GM21723 (cell line): Measurements from ENCODE around the gene SETBP1.

ENCODE experiments used
- ATAC-seq: cut with Tn5 transposase; IDR thresholded peaks from one replicate; pipeline ENCODE4 v1.9.1; 2021; ENCODE audit warnings: mild to moderate bottlenecking, moderate library complexity; ENCODE audit not compliant: unreplicated experiment

Gene SETBP1

DNA sequence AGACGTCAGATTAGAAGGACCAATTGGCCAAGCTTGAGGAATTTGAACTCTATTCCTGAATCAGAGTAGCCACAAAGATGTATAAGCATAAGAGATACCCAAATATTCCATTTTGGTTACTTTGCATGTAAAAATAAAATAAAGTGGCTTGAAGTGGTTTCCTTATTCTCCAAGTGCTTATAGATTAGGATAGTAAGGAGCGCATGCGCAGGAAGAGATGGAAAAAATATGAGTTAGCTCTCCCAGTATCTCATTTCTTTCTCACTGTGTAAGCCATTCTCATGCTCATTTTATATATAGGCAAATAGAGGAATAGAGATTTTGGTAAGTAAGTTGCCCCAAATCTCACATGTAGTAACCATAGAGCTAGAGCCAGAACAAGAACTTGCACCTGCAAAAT lies 241.3 kb downstream of the SETBP1 start:
- ATAC-seq: no peak

DNA sequence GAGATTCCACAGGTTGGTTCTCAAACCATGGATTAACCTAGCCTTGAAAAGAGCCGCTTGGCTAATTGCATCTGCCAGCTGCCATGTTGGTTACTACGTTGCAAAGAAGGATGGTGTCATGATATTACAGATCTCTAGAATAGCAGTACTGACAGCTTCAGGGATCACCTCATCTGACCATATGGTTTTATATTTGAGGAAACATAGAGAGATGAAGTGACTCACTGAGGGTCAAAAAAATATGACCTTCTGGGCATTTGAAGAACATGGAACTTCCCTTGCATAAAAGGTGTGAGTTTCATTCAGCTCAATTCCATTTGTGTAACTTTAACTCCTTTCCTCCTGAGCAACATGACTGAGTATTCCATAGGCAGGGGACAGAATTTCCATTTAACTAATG lies 242.3 kb downstream of the SETBP1 start:
- no peak for ATAC-seq

DNA sequence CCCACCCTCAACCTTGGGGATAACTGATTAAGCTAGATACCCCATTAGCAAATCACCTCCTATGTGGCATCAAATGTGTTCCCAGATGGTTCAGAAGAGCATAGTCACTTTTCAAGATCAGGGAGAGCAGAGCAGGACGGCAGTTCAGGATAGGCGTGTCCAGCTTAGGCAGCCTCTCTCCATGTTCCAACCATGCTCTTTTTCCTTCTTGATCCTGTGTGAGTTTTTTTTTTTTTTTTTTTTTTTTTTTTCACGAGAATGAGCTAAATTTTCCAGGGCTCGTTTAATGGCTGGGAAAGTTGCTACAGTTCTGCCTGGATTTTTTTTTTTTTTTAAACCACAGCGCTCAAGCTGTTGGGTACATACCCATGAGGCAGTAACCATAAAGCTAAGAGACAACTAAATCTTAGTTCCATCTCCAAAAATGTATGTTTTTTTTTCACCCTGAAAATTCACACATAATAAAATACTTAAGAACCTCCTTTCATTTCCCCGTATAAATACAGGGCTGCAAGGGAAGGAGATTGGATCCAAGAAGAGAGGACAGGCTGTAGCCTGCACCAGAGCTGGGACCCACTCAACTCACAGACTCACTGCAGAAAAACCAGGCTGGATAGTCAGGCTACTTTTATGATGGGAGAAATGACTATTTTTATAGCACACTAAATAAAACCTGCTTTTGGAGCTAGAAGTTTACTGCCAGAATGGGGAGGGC lies 244.3 kb downstream of the SETBP1 start:
- ATAC-seq: no peak

DNA sequence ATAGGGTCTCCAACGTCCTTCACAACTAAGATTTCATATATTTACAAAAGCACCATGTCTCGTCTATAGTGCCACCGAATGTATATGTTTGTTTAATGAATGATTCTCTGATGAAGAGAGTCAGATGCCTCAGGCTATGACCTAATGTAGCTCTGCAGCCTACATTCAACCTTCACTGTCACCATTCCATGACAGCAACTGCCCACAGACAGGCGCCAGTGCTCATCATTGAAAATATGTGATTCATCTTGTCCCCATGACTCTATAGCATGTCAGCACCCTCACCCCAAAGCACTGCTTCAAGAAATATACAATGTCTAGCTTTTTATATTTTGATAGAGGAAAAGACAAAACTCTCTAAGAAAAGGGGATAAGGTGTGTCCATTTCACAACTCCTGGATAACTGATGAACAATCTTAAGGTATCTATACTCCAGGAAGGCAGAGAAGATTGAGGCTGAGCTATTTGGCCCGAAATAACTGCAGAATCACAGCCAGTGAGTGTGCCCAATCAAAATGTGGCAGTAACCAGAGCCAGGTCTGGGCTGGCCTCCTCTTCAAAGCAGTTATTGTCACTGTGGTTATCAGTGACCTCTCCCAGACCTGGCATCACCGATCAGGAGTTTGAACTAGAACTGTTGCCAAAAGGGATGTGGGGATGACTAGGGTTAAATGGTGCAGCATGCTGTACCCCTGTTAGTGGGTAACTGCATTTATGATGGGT lies 246.6 kb downstream of the SETBP1 start:
- ATAC-seq: no peak

DNA sequence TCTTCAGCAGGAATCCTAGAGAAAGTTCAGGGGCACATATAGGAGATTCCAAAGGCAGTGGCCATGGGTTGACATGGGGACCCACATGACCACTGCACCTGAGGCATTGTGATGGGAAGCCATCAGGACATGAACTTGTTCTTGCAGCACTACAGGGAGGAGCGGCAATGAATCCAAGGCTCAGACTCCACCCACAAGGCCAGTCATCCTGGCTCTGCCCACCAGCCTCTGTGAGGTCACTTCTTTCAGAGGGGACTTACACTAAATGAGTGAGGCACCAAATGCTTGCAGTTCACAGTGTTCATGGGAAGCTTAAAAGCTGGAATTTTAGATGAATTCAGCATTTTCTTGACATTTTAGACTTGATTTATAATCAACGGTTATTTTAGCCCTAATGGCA lies 254.2 kb downstream of the SETBP1 start:
- no peak for ATAC-seq

- no peak for ATAC-seq
Observed at GRCh38 chr18:44935455-44935854, 254.8 kb downstream of the SETBP1 start.

- ATAC-seq: no peak
Observed at GRCh38 chr18:44936485-44936884, 255.8 kb downstream of the SETBP1 start.

DNA sequence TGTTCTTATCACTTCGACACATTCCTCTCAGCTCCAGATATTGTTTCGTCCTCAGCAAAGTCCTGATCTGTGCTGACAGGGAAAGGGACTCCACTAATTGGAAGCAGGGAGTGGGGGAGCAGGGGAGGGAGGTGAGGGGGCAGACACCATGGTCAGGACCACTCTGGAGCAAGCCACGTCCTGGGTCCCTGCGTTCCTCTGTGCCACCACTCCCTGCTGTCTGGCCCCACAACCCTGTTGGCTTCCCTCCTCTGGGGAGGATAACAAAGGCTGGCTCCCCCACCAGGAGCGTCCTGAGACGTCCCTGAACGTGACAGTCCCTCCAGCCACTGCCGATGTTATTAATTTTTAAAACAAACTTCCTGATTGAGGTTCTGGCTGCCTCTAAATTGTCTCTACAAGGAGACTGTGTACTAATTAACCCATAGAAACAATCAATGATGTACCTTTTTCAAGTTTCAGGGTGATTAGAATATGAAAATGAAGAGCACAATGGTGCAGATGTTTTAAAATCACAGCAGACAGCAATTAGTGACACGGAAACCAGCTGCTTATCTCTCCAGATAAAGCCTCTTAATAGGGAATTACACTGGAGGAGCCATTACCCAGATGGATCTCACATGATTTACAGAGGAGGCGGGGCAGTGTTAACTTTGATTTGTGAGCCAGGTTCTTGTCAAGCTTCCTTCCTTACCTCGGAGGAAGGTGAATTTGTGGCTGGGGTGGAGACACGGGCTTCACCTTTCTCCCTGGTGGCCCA lies 257.5 kb downstream of the SETBP1 start:
- no peak for ATAC-seq

- no peak for ATAC-seq
Observed at GRCh38 chr18:44938720-44939665, 258.3 kb downstream of the SETBP1 start.

DNA sequence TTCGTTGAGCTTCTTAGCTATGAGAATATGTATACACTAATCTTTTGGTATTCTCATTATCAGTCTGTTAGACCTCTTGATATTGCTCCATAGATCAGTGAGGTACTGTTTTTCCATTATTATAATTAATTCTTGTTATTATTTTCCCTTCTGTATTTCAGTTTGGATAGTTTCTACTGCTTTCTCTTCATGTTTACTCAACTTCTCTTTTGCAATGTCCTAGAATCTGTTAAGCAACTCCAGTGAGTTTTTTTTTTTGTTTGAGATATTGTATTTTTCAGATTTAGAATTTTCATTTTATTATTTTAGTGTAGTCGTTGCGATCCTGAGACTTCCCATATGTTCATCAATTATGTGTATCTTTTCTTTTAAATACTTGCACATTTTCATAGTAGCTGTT lies 260.8 kb downstream of the SETBP1 start:
- ATAC-seq: no peak

DNA sequence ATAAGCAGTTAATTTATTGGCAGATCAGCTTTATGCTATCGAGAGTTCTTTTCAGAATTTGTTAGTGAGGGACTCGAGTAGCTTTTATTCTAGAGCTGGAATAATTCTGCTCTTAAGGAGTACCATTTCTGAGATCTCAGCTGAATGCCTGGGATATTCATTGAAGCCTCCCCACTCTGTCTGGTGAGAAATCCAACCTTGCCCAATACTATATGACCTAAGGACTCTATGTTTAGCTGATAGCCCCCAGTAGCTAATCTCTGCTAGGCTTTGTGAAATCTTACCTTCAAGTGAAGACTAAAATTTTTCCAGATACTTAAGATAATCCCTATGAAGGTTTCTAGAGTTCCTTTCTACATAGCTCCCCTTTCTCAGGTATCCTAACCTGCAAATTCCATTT lies 261.4 kb downstream of the SETBP1 start:
- ATAC-seq: no peak

DNA sequence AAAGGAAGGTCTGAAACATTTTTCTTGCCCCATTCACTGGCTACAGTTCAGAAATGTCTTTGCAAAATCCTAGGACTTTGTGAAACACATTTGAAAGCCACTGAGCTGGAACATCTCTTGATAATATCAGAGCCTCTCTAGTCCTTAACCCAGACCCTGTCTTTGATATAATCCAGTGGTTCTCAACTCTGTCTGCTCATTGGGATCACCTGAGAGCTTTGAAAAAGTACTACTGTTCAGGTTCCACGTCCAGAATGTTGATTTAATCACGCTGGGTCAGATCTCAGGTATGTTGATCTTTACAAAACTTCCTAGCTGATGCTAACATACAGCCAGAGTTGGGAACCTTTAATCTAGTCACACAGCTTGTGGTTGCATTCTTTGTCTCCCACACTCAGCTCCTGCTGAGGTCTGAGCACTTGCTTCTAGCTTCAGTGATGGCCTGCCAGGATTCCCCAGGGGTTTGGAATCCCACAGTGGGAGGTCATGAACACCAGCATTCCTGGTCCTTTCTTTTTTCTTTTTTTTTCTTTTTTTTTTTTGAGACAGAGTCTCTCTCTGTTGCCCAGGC lies 262.7 kb downstream of the SETBP1 start:
- no peak for ATAC-seq

DNA sequence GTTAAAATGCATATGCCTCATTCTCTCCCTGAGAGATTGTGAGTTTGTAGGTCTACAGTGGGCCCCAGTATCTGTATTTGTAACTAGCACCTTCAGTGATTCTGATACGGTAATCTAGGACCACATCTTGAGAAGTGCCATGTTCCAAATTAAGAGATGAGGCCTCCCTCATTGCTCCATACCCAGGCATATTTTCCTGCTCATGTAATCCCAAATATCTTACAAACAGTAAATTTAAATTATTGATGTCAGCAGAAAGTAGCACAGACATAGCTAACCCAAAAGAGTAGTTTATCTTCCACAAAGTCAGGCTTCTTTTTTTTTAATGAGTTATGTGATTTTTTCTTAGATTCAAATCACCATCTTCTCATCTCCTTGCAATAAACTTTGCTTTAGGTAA lies 263.8 kb downstream of the SETBP1 start:
- ATAC-seq: no peak

- ATAC-seq: no peak
Observed at GRCh38 chr18:44945888-44946401, 265.3 kb downstream of the SETBP1 start.

DNA sequence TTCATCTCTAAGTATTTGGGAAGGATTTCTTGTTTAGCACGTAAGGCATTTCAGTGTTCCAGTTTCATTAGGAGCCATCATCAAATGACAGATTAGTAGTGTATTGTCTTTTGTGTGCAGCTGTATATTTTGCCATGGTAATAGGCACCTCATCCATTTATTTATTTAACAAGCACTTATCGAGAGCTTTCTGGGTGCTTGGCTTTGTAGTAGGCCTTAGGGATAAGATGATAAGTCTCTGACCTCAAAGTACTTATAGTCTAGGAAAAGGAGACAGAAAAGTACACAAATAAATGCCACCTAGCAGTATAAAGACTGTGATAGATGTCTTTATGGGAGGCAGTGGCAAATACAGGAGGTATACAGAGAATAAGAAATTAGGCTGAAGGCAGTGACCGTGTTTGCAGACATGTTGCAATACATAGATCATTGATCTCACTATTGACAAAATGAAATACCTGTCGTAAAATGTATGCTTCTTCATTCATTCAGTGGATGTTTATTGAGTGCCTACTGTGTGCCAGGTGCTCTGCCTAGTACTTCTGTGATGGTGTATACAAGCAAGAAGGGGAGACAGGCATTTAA lies 265.9 kb downstream of the SETBP1 start:
- no peak for ATAC-seq

GRCh38 chr18:44949967-44950366 lies 269.3 kb downstream of the SETBP1 start:
- ATAC-seq: no peak

GRCh38 chr18:44950685-44951195 lies 270.1 kb downstream of the SETBP1 start:
- no peak for ATAC-seq

- ATAC-seq: no peak
Observed at GRCh38 chr18:44951748-44952147, 271.1 kb downstream of the SETBP1 start.

GRCh38 chr18:44954257-44954656 lies 273.6 kb downstream of the SETBP1 start:
- no peak for ATAC-seq

DNA sequence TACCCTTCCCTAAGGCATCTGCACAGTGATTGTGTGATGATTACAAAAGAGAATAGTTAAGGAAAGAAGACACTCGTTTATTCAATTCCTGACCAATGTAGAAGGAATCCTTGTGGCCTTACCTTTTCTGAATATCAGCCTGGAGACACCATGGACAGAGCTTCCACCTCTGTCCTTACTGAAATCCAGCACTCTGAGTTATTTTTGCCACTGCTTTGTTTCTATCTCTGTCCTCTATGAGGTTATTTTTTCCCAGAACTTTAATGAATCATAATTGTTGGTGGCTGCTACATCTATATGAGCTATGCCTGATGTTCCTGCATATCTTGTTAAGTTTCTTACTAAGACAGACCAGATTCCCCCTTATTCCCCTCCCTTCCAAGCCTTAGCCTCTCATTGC lies 275.1 kb downstream of the SETBP1 start:
- ATAC-seq: no peak
